Endometrial microvascular endothelial cells (primary cell): ENCODE results near the gene HYPK. TPM values are rescaled to one million over a fixed set of nuclear protein-coding genes. Genes with fewer than 3 reads are reported as not detected.

ENCODE experiments used
- in situ Hi-C: cut with HindIII; loops from 2 replicates; pipeline ENCODE4 v1.10.0; 2017; ENCODE audit warnings: low sequenced_read_pairs, low pct_unique_long_range_greater_than_20kb; ENCODE audit errors: inconsistent ontology term
- total RNA-seq: library from RNA; depleted of rRNA; stranded (reverse); fragments of >200 nt; gene quantifications from one replicate; pipeline ENCODE4 v1.2.3, GENCODE V29; 2015; ENCODE audit errors: inconsistent ontology term

Gene HYPK
- total RNA-seq: 16.1 TPM

DNA sequence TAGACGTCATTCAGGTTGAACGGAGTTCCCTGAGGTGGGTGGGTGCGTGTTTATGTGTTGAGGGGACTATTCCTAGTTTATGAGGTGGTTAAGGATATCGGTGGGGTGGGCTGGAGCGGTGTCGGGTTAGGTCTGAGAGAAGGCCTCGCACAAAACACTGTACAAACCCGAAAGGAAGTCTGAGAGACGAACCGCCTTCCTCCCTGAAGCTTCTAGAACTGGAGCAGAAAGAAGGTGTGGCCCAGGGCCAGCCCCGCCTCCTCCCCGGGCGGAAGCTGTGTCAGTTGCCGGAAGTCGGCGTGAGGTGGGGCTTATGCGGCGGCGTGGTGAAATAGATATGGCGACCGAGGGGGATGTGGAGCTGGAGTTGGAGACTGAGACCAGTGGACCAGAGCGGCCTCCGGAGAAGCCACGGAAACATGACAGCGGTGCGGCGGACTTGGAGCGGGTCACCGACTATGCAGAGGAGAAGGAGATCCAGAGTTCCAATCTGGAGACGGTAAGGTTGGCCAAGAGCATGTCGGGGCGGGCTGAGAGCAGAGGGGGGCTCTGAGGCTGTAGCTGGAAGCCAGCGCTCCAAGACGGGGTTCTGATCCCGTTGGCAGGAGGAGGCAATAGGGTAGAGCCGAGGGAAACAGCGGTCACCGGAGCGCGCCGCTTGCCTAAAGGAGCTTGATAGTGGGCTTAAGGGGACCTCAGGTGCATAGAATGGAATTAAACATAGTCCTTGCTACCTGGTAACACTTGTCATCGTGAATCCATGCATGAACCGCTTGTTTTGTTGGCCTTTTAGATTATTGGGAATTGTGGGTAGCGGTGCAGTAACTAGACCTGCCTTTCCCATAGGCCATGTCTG, at the start of gene HYPK:
Gene HYPK (plus strand): TSS at position 314 of the 856 bp plus-strand sequence. CDS start 24 bp downstream, at position 338.
- in situ Hi-C loops: no loop called here

- in situ Hi-C loops: no loop called here
These were observed 48.5 kb upstream of the HYPK start for GRCh38 chr15:43751885-43752284.

DNA sequence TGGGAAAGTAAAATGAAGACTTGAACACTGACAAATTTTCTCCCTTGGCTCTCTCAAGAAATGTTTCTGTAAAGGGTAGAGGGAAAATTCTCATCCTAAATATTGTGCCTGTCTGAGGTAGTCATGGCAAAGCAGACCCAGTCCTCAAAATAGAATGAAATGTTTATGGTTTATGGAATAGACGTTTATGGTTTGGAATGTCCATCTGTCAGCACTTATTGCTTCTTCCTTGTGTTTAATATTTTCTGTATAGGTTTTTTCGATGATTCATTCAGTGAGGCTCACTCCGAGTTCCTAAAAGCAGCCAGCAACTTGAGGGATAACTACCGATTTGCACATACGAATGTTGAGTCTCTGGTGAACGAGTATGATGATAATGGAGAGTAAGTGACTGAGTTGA, 37.6 kb upstream of the HYPK start:
- in situ Hi-C loops: no loop called here

- in situ Hi-C loops: no loop called here
These were observed 36.5 kb upstream of the HYPK start for GRCh38 chr15:43763819-43764446.

GRCh38 chr15:43769584-43770228, 30.7 kb upstream of the HYPK start:
- in situ Hi-C loops: no loop called here

GRCh38 chr15:43771816-43772215, 28.6 kb upstream of the HYPK start:
- in situ Hi-C loops: no loop called here

GRCh38 chr15:43772624-43773023, 27.8 kb upstream of the HYPK start:
- in situ Hi-C loops: no loop called here

DNA sequence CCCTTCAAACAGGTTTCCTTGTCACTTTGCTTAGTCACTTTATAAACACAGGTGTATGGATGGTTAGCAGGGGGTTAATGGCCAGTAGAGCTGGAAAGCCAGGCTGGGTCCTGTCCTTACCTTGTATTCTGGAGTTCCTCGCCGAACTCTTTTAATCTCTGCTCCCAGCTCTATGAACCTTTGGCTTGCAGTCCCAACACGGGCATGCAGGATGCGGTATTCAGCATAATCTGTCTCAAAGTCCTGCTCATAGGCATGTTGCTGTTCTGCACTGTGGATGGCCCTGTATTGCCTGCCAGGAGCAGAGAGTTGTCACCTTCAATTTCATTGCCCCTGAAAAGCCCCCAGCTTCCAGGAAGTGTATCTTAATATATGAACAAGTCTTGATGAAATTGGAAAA, 26.3 kb upstream of the HYPK start:
- in situ Hi-C loops: no loop called here

DNA sequence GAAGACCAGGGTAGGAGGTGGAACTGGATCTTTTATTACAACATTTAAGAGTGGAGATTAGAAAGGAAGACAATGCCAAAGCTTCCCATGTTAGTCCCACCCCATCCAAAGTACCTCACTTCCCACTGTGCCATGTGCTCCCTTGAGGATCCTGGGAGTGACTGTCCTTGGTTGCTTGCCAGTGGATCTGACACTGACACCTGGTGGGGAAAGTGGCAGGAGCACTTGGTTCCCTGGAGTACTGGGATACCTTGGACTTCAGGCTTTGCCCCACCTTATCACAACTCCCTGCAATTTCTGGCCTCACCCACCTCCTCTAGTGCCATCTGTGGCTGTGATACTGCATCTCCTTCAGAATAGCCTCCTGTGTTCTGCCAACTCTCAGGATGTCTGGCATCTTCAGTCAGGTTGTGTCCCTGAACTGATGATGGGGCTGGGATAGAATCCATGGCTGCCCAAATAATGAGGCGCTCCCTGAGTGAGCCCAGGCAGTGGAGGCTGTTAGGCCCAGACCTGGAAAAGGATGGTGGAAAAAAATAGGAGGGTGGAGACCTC, 24.9 kb upstream of the HYPK start:
- in situ Hi-C loops: no loop called here

- in situ Hi-C loops: no loop called here
These were observed 24.2 kb upstream of the HYPK start for GRCh38 chr15:43776101-43776717.

DNA sequence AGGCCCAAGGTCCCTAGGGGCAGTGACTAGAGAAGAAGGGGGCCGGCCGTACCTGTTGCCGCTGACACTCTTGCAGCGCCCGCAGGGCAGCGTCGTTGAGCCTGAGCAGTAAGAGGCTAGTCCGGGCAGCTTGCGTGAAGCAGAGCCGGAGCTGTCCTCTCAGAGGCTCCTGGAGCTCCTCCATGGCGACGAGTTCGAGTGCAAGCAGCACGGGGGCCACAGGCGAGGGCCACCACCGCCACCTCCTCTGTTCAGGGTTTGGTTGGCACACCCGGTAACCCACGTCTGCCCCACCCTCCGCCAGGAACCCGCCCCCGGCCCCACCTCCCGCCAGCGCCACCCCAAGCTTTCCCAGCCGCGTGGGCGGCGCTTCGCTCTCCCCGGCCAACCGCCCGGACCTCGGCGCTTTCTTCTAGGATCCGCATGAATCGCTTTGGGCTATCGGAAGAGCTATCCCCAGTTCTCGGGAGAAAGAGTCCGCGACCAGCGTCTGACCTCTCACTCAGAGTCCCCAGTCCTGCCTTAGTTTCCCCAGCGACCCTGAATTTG, 23.6 kb upstream of the HYPK start, which contains the start of gene ELL3:
Gene ELL3 (minus strand): TSS at position 249 of the 549 bp plus-strand sequence. CDS start 65 bp downstream, at position 184.
- in situ Hi-C loops: no loop called here

DNA sequence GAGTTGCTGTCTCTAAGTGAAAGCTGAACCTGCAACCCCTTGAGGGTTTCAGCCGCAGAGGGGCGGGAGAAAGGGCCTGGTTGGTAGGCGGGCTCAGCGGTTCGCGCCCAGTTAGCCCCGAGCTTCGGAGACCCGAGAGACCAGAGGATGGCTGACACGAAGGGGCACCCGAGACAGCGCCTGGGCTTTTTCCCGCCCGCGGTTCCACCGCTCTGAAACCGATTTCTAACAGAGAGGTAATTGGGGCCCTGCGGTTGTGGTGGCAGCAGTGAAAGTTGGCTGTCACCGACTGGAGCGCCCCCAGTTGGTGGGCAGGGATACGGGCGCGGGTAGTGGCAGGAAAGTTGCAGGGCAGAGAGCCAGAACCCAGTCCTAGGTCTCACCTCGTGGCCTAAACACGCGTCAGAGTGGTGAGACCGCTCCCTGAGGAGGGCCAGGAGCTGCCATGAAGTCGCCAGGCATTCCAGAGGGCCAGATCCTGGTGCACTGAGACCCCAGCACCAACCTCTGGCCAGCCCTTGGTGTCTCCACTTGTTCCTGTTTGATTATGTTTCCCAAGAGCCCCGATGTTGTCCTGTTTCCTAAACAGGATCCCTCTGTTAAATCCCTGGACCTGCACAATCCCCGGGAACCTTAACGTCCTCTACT, 23.0 kb upstream of the HYPK start:
- in situ Hi-C loops: no loop called here

DNA sequence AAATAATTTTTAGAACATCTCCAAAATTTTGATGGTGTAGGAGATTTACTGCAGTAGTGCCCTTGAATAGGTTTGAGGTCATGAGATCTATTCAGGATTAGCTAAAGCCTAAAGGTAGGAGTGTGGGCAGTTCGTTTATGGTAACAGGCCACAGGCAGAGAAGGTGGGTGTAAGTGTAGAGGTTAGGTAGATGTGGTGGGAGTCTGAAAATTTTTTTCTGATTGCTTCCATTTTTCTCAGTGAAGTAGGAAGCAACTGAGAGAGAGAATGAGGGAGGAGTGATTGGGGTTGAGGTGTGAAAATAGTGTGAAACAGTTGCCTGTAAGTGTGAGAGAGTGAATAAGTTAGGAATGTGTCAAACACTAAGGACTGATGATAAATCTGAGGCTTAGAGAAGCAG, 21.4 kb upstream of the HYPK start:
- in situ Hi-C loops: no loop called here

DNA sequence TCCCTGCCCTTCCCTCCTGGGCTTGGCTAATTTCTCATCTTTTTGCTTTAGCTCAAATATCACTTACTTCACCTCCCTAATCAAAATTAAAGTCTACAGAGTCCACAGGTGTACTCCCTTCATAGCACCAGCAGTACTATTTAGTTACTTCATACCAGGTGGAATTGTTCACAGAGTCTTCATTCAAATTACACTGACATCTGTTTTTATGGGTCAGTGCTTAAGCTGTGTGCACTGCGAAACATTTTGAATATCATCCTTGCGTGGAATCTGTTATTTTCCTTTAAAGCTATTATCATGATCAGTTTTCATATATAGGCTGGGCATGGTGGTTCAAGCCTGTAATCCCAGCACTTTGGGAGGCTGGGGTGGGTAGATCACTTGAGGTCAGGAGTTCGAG, 11.0 kb upstream of the HYPK start:
- in situ Hi-C loops: no loop called here

GRCh38 chr15:43791993-43792760, 8.2 kb upstream of the HYPK start, which contains the start of gene SERF2:
SERF2 (plus strand) TSS chr15:43792320; CDS start chr15:43792377, 57 bp downstream.
- in situ Hi-C loops: no loop called here

- in situ Hi-C loops: no loop called here
These were observed 7.5 kb upstream of the HYPK start for GRCh38 chr15:43792761-43793476.

DNA sequence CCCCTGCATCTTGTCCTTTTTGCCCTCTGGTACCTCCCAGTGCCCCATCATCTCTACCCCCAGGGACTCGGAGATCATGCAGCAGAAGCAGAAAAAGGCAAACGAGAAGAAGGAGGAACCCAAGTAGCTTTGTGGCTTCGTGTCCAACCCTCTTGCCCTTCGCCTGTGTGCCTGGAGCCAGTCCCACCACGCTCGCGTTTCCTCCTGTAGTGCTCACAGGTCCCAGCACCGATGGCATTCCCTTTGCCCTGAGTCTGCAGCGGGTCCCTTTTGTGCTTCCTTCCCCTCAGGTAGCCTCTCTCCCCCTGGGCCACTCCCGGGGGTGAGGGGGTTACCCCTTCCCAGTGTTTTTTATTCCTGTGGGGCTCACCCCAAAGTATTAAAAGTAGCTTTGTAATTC, 6.8 kb upstream of the HYPK start:
- in situ Hi-C loops: no loop called here
